Measurements from ENCODE around the gene BMPR1B. TPM values are rescaled to one million over a fixed set of nuclear protein-coding genes. Genes with fewer than 3 reads are reported as not detected.

The BMPR1B gene
- total and polyA plus RNA-seq, 4 donors = 0.27 to 0.70 (median 0.48) TPM

DNA sequence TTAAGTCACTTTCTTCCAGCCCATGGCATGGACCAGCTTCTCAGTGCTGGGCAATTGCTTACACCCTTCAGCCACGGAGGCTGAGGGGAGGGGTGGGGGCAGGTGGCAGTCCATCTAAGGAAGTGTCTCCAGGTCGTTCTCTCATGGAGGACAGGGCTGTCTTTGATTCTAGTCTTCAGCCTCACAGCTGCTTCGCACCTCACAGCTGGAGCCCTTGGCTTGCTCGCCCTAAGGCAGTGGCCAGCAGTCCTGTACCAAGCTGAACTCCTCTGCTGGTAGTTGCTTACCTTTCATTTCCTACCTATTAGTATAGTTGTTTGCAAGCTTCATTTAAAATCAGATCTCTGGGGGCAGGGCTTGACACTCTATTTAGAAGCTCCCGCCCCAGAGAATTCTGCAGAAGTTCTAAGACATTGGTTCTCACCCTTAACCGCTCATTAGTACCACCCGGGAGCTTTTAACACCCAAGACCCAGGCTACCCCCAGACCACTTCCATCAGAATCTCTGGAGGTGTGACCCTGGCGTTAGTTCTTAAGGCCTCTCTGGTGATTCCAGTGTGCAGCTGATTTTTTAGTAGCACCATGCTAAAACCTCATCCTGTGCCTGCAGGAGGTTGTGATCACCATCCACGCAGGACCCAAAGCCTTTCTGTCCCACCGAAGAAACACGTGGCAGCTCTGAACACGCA lies 404.2 kb downstream of the BMPR1B start:
- TF ChIP-seq JUND (IDR thresholded peaks at IDR 0.05) (no peak), SP1 (IDR thresholded peaks at IDR 0.05) (no peak), NR2F2 (IDR thresholded peaks at IDR 0.05) (no peak), YY1 (IDR thresholded peaks at IDR 0.05) (no peak), ZBTB33 (IDR thresholded peaks at IDR 0.05) (no peak), EGR1 (IDR thresholded peaks at IDR 0.05; ENCODE audit: low read depth in 2 of 2) (no peak), FOXA2 (IDR thresholded peaks at IDR 0.05) (no peak), RAD21 (IDR thresholded peaks at IDR 0.05) (no peak), REST (IDR thresholded peaks at IDR 0.05) (no peak), FOXA1 (IDR thresholded peaks at IDR 0.05) (no peak), HNF4A (conservative IDR thresholded peaks at IDR 0.05) (no peak), HNF4G (IDR thresholded peaks at IDR 0.05) (no peak), GABPA (IDR thresholded peaks at IDR 0.05 in 1 of 2, conservative IDR thresholded peaks at IDR 0.05 in 1 of 2) (no peak)
- TF ChIP-seq, protein P1, sequence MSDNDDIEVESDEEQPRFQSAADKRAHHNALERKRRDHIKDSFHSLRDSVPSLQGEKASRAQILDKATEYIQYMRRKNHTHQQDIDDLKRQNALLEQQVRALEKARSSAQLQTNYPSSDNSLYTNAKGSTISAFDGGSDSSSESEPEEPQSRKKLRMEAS (IDR thresholded peaks at IDR 0.05) = no peak
- TF ChIP-seq, protein P2, sequence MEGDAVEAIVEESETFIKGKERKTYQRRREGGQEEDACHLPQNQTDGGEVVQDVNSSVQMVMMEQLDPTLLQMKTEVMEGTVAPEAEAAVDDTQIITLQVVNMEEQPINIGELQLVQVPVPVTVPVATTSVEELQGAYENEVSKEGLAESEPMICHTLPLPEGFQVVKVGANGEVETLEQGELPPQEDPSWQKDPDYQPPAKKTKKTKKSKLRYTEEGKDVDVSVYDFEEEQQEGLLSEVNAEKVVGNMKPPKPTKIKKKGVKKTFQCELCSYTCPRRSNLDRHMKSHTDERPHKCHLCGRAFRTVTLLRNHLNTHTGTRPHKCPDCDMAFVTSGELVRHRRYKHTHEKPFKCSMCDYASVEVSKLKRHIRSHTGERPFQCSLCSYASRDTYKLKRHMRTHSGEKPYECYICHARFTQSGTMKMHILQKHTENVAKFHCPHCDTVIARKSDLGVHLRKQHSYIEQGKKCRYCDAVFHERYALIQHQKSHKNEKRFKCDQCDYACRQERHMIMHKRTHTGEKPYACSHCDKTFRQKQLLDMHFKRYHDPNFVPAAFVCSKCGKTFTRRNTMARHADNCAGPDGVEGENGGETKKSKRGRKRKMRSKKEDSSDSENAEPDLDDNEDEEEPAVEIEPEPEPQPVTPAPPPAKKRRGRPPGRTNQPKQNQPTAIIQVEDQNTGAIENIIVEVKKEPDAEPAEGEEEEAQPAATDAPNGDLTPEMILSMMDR (IDR thresholded peaks at IDR 0.05; ENCODE audit: low read depth, low read length, missing input control) = no peak
- H3K27ac ChIP-seq (ENCODE audit: low read depth in 1 of 2, low read length in 2 of 2) = no peak overlapping the region
- WGBS = 73% methylated on average over 12 of the region's 12 CpGs
- no peak overlapping the region for H3K9ac ChIP-seq (ENCODE audit: low read depth in 1 of 2, low read length in 2 of 2)
- H3K4me3 ChIP-seq (ENCODE audit: low read depth in 1 of 3, low read length in 3 of 3) = no peak overlapping the region
- no peaks in the 10 kb centered on the region for H3K9me3 ChIP-seq (ENCODE audit: control insufficient read depth in 4 of 4, low read length in 3 of 4)
- peaks cover 0 to 6% (median 0%) of the 10 kb centered on the region in 4 donors for H3K27me3 ChIP-seq (ENCODE audit: control insufficient read depth in 4 of 4, insufficient read depth in 4 of 4, low read length in 3 of 4)
- no peaks in the 10 kb centered on the region for H3K4me1 ChIP-seq (ENCODE audit: control insufficient read depth in 4 of 4, insufficient read depth in 4 of 4, low read length in 3 of 4)
- no peak for DNase-seq (ENCODE audit: low spot score)
- H3K36me3 ChIP-seq (ENCODE audit: control insufficient read depth in 4 of 4, insufficient read depth in 3 of 4, low read depth in 1 of 4, low read length in 3 of 4) = no peaks in the 10 kb centered on the region

DNA sequence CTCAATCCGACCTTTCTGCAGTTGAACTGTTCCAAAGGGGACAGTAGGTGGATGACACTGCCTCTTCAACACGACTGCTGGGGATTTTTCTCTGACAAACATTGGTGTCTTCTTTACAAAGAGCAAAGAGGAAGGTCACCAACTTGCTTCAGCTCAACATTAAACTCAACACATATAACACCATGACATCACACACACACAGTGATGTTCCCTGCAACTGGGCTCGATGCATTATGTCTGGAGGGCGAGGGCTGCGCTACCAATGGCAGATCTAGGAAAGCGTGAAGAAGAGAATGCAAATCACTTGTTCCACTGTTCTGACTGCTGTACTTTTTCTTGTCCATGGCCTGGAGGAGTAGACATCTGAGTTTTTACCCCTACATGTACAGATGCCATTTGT lies 405.1 kb downstream of the BMPR1B start:
- no peak for DNase-seq (ENCODE audit: low spot score)
- H3K4me3 ChIP-seq (ENCODE audit: low read depth in 1 of 3, low read length in 3 of 3) = no peak overlapping the region
- no peaks in the 10 kb centered on the region for H3K9me3 ChIP-seq (ENCODE audit: control insufficient read depth in 4 of 4, low read length in 3 of 4)
- H3K36me3 ChIP-seq (ENCODE audit: control insufficient read depth in 4 of 4, insufficient read depth in 3 of 4, low read depth in 1 of 4, low read length in 3 of 4) = no peaks in the 10 kb centered on the region
- no peak overlapping the region for H3K9ac ChIP-seq (ENCODE audit: low read depth in 1 of 2, low read length in 2 of 2)
- peaks cover 0 to 8% (median 0%) of the 10 kb centered on the region in 4 donors for H3K27me3 ChIP-seq (ENCODE audit: control insufficient read depth in 4 of 4, insufficient read depth in 4 of 4, low read length in 3 of 4)
- no peaks in the 10 kb centered on the region for H3K4me1 ChIP-seq (ENCODE audit: control insufficient read depth in 4 of 4, insufficient read depth in 4 of 4, low read length in 3 of 4)
- no peak overlapping the region for H3K27ac ChIP-seq (ENCODE audit: low read depth in 1 of 2, low read length in 2 of 2)
- 71% methylated on average over 6 of the region's 6 CpGs for WGBS
- TF ChIP-seq ZBTB33 (IDR thresholded peaks at IDR 0.05) (no peak), HNF4G (IDR thresholded peaks at IDR 0.05) (no peak), YY1 (IDR thresholded peaks at IDR 0.05) (no peak), TAF1 (conservative IDR thresholded peaks at IDR 0.05) (no peak), EGR1 (IDR thresholded peaks at IDR 0.05; ENCODE audit: low read depth in 2 of 2) (no peak), NR2F2 (IDR thresholded peaks at IDR 0.05) (no peak), HNF4A (conservative IDR thresholded peaks at IDR 0.05) (no peak), RAD21 (IDR thresholded peaks at IDR 0.05) (no peak), RXRA (IDR thresholded peaks at IDR 0.05) (no peak), SP1 (IDR thresholded peaks at IDR 0.05) (no peak), GABPA (IDR thresholded peaks at IDR 0.05 in 1 of 2, conservative IDR thresholded peaks at IDR 0.05 in 1 of 2) (no peak), FOXA2 (IDR thresholded peaks at IDR 0.05) (no peak)
- TF ChIP-seq, protein P3, sequence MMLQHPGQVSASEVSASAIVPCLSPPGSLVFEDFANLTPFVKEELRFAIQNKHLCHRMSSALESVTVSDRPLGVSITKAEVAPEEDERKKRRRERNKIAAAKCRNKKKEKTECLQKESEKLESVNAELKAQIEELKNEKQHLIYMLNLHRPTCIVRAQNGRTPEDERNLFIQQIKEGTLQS (IDR thresholded peaks at IDR 0.05) = no peak
- TF ChIP-seq, protein P1 (IDR thresholded peaks at IDR 0.05) = no peak

All from liver (tissue), 9 donors.